Gastroesophageal sphincter (tissue), 4 donors: ENCODE measurements around the gene SELENOT. TPM values are rescaled to one million over a fixed set of nuclear protein-coding genes. Genes with fewer than 3 reads are reported as not detected.

Source experiments
- ATAC-seq: fragments of 150-250 bp; one replicate; pipeline ENCODE4 v1.9.1; 2016; ENCODE audit warnings: mild to moderate bottlenecking, moderate library complexity
- H3K27ac ChIP-seq, 4 donors: fragments of 200-600 bp; sonication (generic) in 3 of 4; 1 replicate in 3 of 4; 2 replicates in 1 of 4; pipeline ENCODE4 v1.5.1; 2016 to 2019
- H3K27me3 ChIP-seq: fragments of 200-600 bp; sonication (generic); one replicate; pipeline ENCODE4 v1.5.1; 2019
- H3K36me3 ChIP-seq, 2 donors: fragments of 200-600 bp; sonication (generic); one replicate each; pipeline ENCODE4 v1.5.1; 2019; ENCODE audit warnings: control low read depth in 1 of 2
- H3K4me1 ChIP-seq, 3 donors: fragments of 200-600 bp; sonication (generic); 1 replicate in 2 of 3; 2 replicates in 1 of 3; pipeline ENCODE4 v1.5.1; 2016 to 2019; ENCODE audit warnings: control low read depth in 2 of 3
- H3K4me3 ChIP-seq, 2 donors: fragments of 200-600 bp; sonication (generic); one replicate each; pipeline ENCODE4 v1.5.1; 2019; ENCODE audit warnings: mild to moderate bottlenecking in 1 of 2, moderate library complexity in 1 of 2
- H3K9me3 ChIP-seq, 3 donors: fragments of 200-600 bp; sonication (generic); one replicate each; pipeline ENCODE4 v1.5.1; 2017 to 2019; ENCODE audit warnings: control low read depth in 2 of 3
- CTCF ChIP-seq, 4 experiments: fragments of 200-600 bp in 2 of 4; fragments of 450-650 bp in 2 of 4; sonication (generic) in 1 of 4; IDR thresholded peaks; one replicate each; pipeline ENCODE4 v1.5.1; 2017 to 2019; ENCODE audit warnings: antibody characterized with exemption in 4 of 4, mild to moderate bottlenecking in 2 of 4, moderate library complexity in 2 of 4
- EP300 ChIP-seq: sonication (generic); formaldehyde crosslinking; IDR thresholded peaks from one replicate; pipeline ENCODE4 v1.6.1; 2017; ENCODE audit warnings: antibody characterized with exemption, mild to moderate bottlenecking
- POLR2A ChIP-seq, 2 donors: fragments of 450-650 bp; IDR thresholded peaks; one replicate each; pipeline ENCODE4 v1.6.1; 2017; ENCODE audit warnings: antibody characterized with exemption in 2 of 2, mild to moderate bottlenecking in 2 of 2, moderate library complexity in 1 of 2
- POLR2AphosphoS5 ChIP-seq: sonication (generic); formaldehyde crosslinking; IDR thresholded peaks from one replicate; pipeline ENCODE4 v1.6.1; 2017; ENCODE audit warnings: antibody characterized with exemption
- WGBS, 2 donors: methylation state at CpG; one replicate each; pipeline ENCODE4 v1.1.5; 2018; ENCODE audit warnings: low coverage in 1 of 2; 5-methylcytosine and 5-hydroxymethylcytosine counted together
- total RNA-seq, 4 donors: library from RNA; depleted of rRNA; stranded (reverse); fragments of >200 nt; gene quantifications; one replicate each; pipeline ENCODE4 v1.1.0, GENCODE V29; 2016

The SELENOT gene
- total RNA-seq, 4 donors from 2014 or later, result 46.1 to 167 (median 97.2) TPM

- no peaks in the 10 kb centered on the region for H3K9me3 ChIP-seq
- H3K36me3 ChIP-seq, result peaks cover 0 to 16% of the 10 kb centered on the region in 2 donors
- no peaks in the 10 kb centered on the region for H3K27me3 ChIP-seq
- no peak for TF ChIP-seq CTCF (IDR thresholded peaks at IDR 0.05)
- no peak for TF ChIP-seq POLR2A (IDR thresholded peaks at IDR 0.05)
- TF ChIP-seq EP300, result no peak
- no peak for TF ChIP-seq POLR2AphosphoS5
- no peak overlapping the region for H3K4me3 ChIP-seq
- H3K27ac ChIP-seq, result no peak overlapping the region
- no peak for ATAC-seq
- WGBS, 2 donors, result 89 to 100% methylated on average over 1 of the region's 1 CpG
- no peaks in the 10 kb centered on the region for H3K4me1 ChIP-seq
These were observed 32.4 kb downstream of the SELENOT start for GRCh38 chr3:150635526-150635925.

- no peaks in the 10 kb centered on the region for H3K4me1 ChIP-seq
- peaks cover 0 to 9% of the 10 kb centered on the region in 2 donors for H3K36me3 ChIP-seq
- no peak overlapping the region for H3K27ac ChIP-seq
- 95 to 96% methylated on average over 5 of the region's 5 CpGs for whole genome bisulfite sequencing, 2 donors
- TF ChIP-seq EP300 (no peak), POLR2A (IDR thresholded peaks at IDR 0.05) (no peak), POLR2AphosphoS5 (no peak), CTCF (IDR thresholded peaks at IDR 0.05) (no peak)
- H3K9me3 ChIP-seq, result no peaks in the 10 kb centered on the region
- no peak overlapping the region for H3K4me3 ChIP-seq
- ATAC-seq, result no peak
- H3K27me3 ChIP-seq, result no peaks in the 10 kb centered on the region
These were observed 33.1 kb downstream of the SELENOT start for GRCh38 chr3:150636258-150636657.

GRCh38 chr3:150639262-150639661 lies 36.1 kb downstream of the SELENOT start:
- no peak for TF ChIP-seq POLR2A (IDR thresholded peaks at IDR 0.05)
- Histone ChIP-seq H3K9me3 (no peaks in the 10 kb centered on the region), H3K27ac (no peak overlapping the region), H3K36me3 (no peaks in the 10 kb centered on the region), H3K27me3 (no peaks in the 10 kb centered on the region), H3K4me1 (no peaks in the 10 kb centered on the region), H3K4me3 (no peak overlapping the region)
- no peak for ATAC-seq
- WGBS, 2 donors, result 70 to 91% methylated on average over 4 to 5 of the region's 5 CpGs

- TF ChIP-seq CTCF (IDR thresholded peaks at IDR 0.05) (no peak), EP300 (no peak), POLR2AphosphoS5 (no peak), POLR2A (IDR thresholded peaks at IDR 0.05) (no peak)
- Histone ChIP-seq H3K27me3 (no peaks in the 10 kb centered on the region), H3K27ac (no peak overlapping the region), H3K4me3 (no peak overlapping the region), H3K9me3 (no peaks in the 10 kb centered on the region), H3K36me3 (no peaks in the 10 kb centered on the region), H3K4me1 (no peaks in the 10 kb centered on the region)
- WGBS, 2 donors, result 94 to 96% methylated on average over 12 of the region's 12 CpGs
- ATAC-seq, result no peak
These were observed 37.1 kb downstream of the SELENOT start for GRCh38 chr3:150640256-150640655.

GRCh38 chr3:150653110-150653561 lies 50.0 kb downstream of the SELENOT start:
- WGBS, 2 donors, result 89 to 90% methylated on average over 4 of the region's 4 CpGs
- H3K27me3 ChIP-seq, result no peaks in the 10 kb centered on the region
- no peaks in the 10 kb centered on the region for H3K36me3 ChIP-seq
- ATAC-seq, result no peak
- H3K4me3 ChIP-seq, result no peak overlapping the region
- TF ChIP-seq EP300 (no peak), POLR2A (IDR thresholded peaks at IDR 0.05) (no peak), POLR2AphosphoS5 (no peak), CTCF (IDR thresholded peaks at IDR 0.05) (no peak)
- no peaks in the 10 kb centered on the region for H3K9me3 ChIP-seq
- no peaks in the 10 kb centered on the region for H3K4me1 ChIP-seq
- H3K27ac ChIP-seq, result no peak overlapping the region
